Common myeloid progenitor, CD34-positive (primary cell): Measurements from ENCODE around the gene PRRT4. TPM values are rescaled to one million over a fixed set of nuclear protein-coding genes. Genes with fewer than 3 reads are reported as not detected.

Experiments used
- CTCF ChIA-PET: fragments of 350-600 bp; sonication (Branson Sonifier 250); formaldehyde crosslinking; loops from one replicate; lab custom pipeline; 2021; ENCODE audit warnings: antibody characterized with exemption; lab: Charles Lee
- POLR2A ChIA-PET: fragments of 350-600 bp; sonication (Branson Sonifier 250); formaldehyde crosslinking; loops from one replicate; lab custom pipeline; 2021; ENCODE audit warnings: antibody characterized with exemption; lab: Charles Lee
- DNase-seq, 3 donors: peaks; one replicate each; pipeline versions ENCODE4 v3.0.0 to v3.0.0-alpha.2; 2013
- H3K27ac ChIP-seq, 2 experiments: 1 replicate in 1 of 2; 2 replicates in 1 of 2; pipeline ENCODE4 v1.7.0; 2013; ENCODE audit warnings: inconsistent platforms in 2 of 2, low read length in 2 of 2, mild to moderate bottlenecking in 2 of 2, low read depth in 1 of 2, moderate library complexity in 1 of 2; ENCODE audit not compliant: severe bottlenecking in 2 of 2, insufficient read depth in 1 of 2, poor library complexity in 1 of 2
- H3K27me3 ChIP-seq, 5 experiments: replicated peaks in 2 of 5; 1 replicate in 3 of 5; 2 replicates in 2 of 5; pipeline versions ENCODE4 v1.6.1 to v1.7.0; 2013; ENCODE audit warnings: low read length in 4 of 5, mild to moderate bottlenecking in 2 of 5, moderate library complexity in 2 of 5, inconsistent platforms in 1 of 5; ENCODE audit not compliant: insufficient read depth in 5 of 5, control insufficient read depth in 4 of 5
- H3K36me3 ChIP-seq, 4 experiments: 1 replicate in 2 of 4; 2 replicates in 2 of 4; pipeline versions ENCODE4 v1.6.1 to v1.7.0; 2013; ENCODE audit warnings: low read length in 3 of 4, control low read depth in 1 of 4, mild to moderate bottlenecking in 1 of 4; ENCODE audit not compliant: control insufficient read depth in 4 of 4, insufficient read depth in 4 of 4
- H3K4me1 ChIP-seq, 4 experiments: 1 replicate in 3 of 4; 2 replicates in 1 of 4; pipeline versions ENCODE4 v1.6.1 to v1.7.1; 2013; ENCODE audit warnings: low read length in 3 of 4, mild to moderate bottlenecking in 3 of 4, control low read depth in 1 of 4, inconsistent platforms in 1 of 4, moderate library complexity in 1 of 4; ENCODE audit not compliant: control insufficient read depth in 4 of 4, insufficient read depth in 4 of 4; ENCODE audit errors: control extremely low read depth in 1 of 4
- H3K4me3 ChIP-seq, 7 experiments: 1 replicate in 4 of 7; 2 replicates in 3 of 7; pipeline versions ENCODE4 v1.5.1 to v1.7.0; 2013; ENCODE audit warnings: mild to moderate bottlenecking in 7 of 7, low read length in 6 of 7, moderate library complexity in 6 of 7, inconsistent platforms in 2 of 7, low read depth in 2 of 7, control low read depth in 1 of 7; ENCODE audit not compliant: insufficient read depth in 4 of 7, control insufficient read depth in 1 of 7; ENCODE audit errors: extremely low read depth in 1 of 7
- H3K9me3 ChIP-seq, 5 experiments: 1 replicate in 4 of 5; 2 replicates in 1 of 5; pipeline versions ENCODE4 v1.6.1 to v1.7.1; 2013; ENCODE audit warnings: low read length in 4 of 5, mild to moderate bottlenecking in 2 of 5, inconsistent platforms in 1 of 5, low read depth in 1 of 5, moderate library complexity in 1 of 5; ENCODE audit not compliant: control insufficient read depth in 4 of 5, insufficient read depth in 2 of 5; ENCODE audit errors: control extremely low read depth in 1 of 5
- WGBS: methylation state at CpG from one replicate; pipeline ENCODE4 v1.1.5; 2013; ENCODE audit not compliant: insufficient coverage; 5-methylcytosine and 5-hydroxymethylcytosine counted together
- polyA plus RNA-seq: library from polyadenylated mRNA; unstranded; fragments of 120-200 nt; gene quantifications from one replicate; pipeline ENCODE4 v1.2.1, GENCODE V29; 2013

Gene PRRT4
- 0.65 TPM for polyA plus RNA-seq

GRCh38 chr7:128361411-128362379 lies at the start of gene PRRT4:
PRRT4 (minus strand) TSS chr7:128361690.
- no peak within 1 kb of the TSS for H3K27ac ChIP-seq

DNA sequence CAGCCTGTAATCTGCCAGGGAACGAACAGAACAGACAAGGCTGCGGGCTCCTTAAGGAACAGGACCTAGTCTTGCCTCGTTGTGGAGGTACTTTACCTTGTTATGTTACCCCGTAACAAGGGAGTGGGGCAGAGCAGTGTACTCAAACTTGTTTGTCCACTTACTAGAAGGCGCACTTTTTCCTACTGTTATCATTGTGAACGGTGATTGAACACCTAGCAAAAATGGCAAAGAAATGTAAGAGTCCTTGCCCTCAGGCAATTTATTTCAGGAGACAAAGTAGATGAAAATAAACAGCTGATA lies 48.9 kb upstream of the PRRT4 start:
- peaks cover 0 to 4% (median 0%) of the 10 kb centered on the region in 5 experiments for H3K9me3 ChIP-seq
- H3K27me3 ChIP-seq = no peaks in the 10 kb centered on the region
- DNase-seq = no peak
- H3K27ac ChIP-seq = peak overlapping the region in 1 of 2 experiments; percentile 14
- WGBS = 0% methylated on average over 6 of the region's 6 CpGs
- POLR2A ChIA-PET = no interaction called here
- H3K4me3 ChIP-seq = peak overlapping the region; percentile 73 to 91 (median 78)
- peaks cover 9 to 45% (median 43%) of the 10 kb centered on the region in 4 experiments for H3K4me1 ChIP-seq
- CTCF ChIA-PET = interaction anchor here (1.4 to 67.2 kb wide), 4 partner anchors 1 to 63 kb away, joined by 4 to 1829 read pairs (median 920); partner anchors contain the start of genes IMPDH1 and PRRT4
- H3K36me3 ChIP-seq = no peaks in the 10 kb centered on the region

More at GRCh38 chr7:128361411-128362379, at the start of gene PRRT4:
- ChIA-PET CTCF (interaction anchor here (1.2 to 67.2 kb wide), 6 partner anchors 11 to 47 kb away, joined by 4 to 1829 read pairs (median 10); partner anchors contain the start of gene IMPDH1), POLR2A (interaction anchor here (1.0 kb wide), 1 partner anchor 12 kb away, joined by 4 read pairs; no protein-coding TSS in a partner anchor)
- no peaks in the 10 kb centered on the region for H3K36me3 ChIP-seq
- WGBS = under 1% methylated on average over 69 of the region's 88 CpGs
- peaks cover 3 to 20% (median 19%) of the 10 kb centered on the region in 4 experiments for H3K4me1 ChIP-seq
- H3K4me3 ChIP-seq = peak within 1 kb of the TSS in 6 of 7 experiments; percentile 30 to 75 (median 63)
- no peaks in the 10 kb centered on the region for H3K9me3 ChIP-seq
- peak; percentile 34 to 71 (median 59) for DNase-seq
- H3K27me3 ChIP-seq = peaks cover 11 to 54% (median 25%) of the 10 kb centered on the region in 5 experiments

GRCh38 chr7:128409596-128410450 lies 48.3 kb upstream of the PRRT4 start, which contains the start of gene IMPDH1:
IMPDH1 (minus strand) TSS chr7:128409982; CDS start chr7:128409901, 81 bp downstream.
- POLR2A ChIA-PET = no interaction called here
- Histone ChIP-seq H3K27me3 (no peaks in the 10 kb centered on the region), H3K27ac (peak within 1 kb of the TSS in 1 of 2 experiments; percentile 57), H3K4me3 (peak within 1 kb of the TSS; percentile 73 to 91 (median 78)), H3K36me3 (no peaks in the 10 kb centered on the region), H3K4me1 (peaks cover 9 to 51% (median 49%) of the 10 kb centered on the region in 4 experiments), H3K9me3 (peaks cover 0 to 4% (median 0%) of the 10 kb centered on the region in 5 experiments)
- DNase-seq = peak; percentile 65 to 87 (median 84)
- CTCF ChIA-PET = interaction anchor here (1.4 to 67.2 kb wide), 5 partner anchors 1 to 62 kb away, joined by 4 to 1829 read pairs (median 12); partner anchors contain the start of genes IMPDH1 and PRRT4
- WGBS = 0% methylated on average over 69 of the region's 87 CpGs

- Histone ChIP-seq H3K4me1 (peaks cover 11 to 59% (median 57%) of the 10 kb centered on the region in 4 experiments), H3K36me3 (peaks cover 0 to under 1% (median 0%) of the 10 kb centered on the region in 4 experiments), H3K27me3 (no peaks in the 10 kb centered on the region), H3K9me3 (peaks cover 0 to 4% (median 0%) of the 10 kb centered on the region in 5 experiments), H3K4me3 (peak overlapping the region; percentile 73 to 91 (median 78)), H3K27ac (peak overlapping the region in 1 of 2 experiments; percentile 57)
- ChIA-PET CTCF (interaction anchor here (1.3 to 67.2 kb wide), 7 partner anchors 0 to 65 kb away, joined by 4 to 1829 read pairs (median 7); partner anchors contain the start of genes IMPDH1, PRRT4 and RBM28), POLR2A (no interaction called here)
- 29% methylated on average over 16 of the region's 25 CpGs for WGBS
- DNase-seq = no peak
These were observed 47.5 kb upstream of the PRRT4 start for GRCh38 chr7:128408709-128409595.

- no peak for DNase-seq
- peak overlapping the region in 5 of 7 experiments; percentile 32 to 91 (median 44) for H3K4me3 ChIP-seq
- WGBS = 28% methylated on average over 9 of the region's 11 CpGs
These were observed 46.5 kb upstream of the PRRT4 start for GRCh38 chr7:128407751-128408708.

More at GRCh38 chr7:128407751-128408708, 46.5 kb upstream of the PRRT4 start:
- Histone ChIP-seq H3K9me3 (no peaks in the 10 kb centered on the region), H3K27ac (no peak overlapping the region), H3K36me3 (peaks cover 0 to 6% (median 1%) of the 10 kb centered on the region in 4 experiments), H3K27me3 (no peaks in the 10 kb centered on the region), H3K4me1 (peaks cover 11 to 65% (median 63%) of the 10 kb centered on the region in 4 experiments)
- CTCF ChIA-PET = interaction anchor here (0.9 to 67.2 kb wide), 9 partner anchors 1 to 64 kb away, joined by 4 to 1829 read pairs (median 6); partner anchors contain the start of genes IMPDH1, PRRT4 and RBM28
- POLR2A ChIA-PET = interaction anchor here (1.0 kb wide), 1 partner anchor 17 kb away, joined by 3 read pairs; no protein-coding TSS in a partner anchor
